HEK293T (cell line): ENCODE results near the gene NOB1.

Source experiments
- CTCF ChIA-PET: fragments of 350-600 bp; formaldehyde crosslinking; extraction: SDS; loops from one replicate; lab custom pipeline; 2021; ENCODE audit warnings: antibody characterized with exemption, inconsistent platforms; lab: Yijun Ruan, JAX
- POLR2A ChIA-PET: fragments of 350-600 bp; formaldehyde crosslinking; extraction: SDS; loops from one replicate; lab custom pipeline; 2020; ENCODE audit warnings: antibody characterized with exemption, inconsistent platforms; lab: Yijun Ruan, JAX
- DNase-seq: peaks from one replicate; pipeline ENCODE4 v3.0.0; 2012; ENCODE audit warnings: mixed read lengths; ENCODE audit errors: extremely low spot score
- ARNT ChIP-seq: fragments of 450-650 bp; IDR thresholded peaks from 2 replicates; pipeline ENCODE4 v1.6.1; 2017; ENCODE audit warnings: mild to moderate bottlenecking
- BHLHE40 ChIP-seq: fragments of 450-650 bp; IDR thresholded peaks from 2 replicates; pipeline ENCODE4 v1.6.1; 2016; ENCODE audit warnings: mild to moderate bottlenecking, moderate library complexity, borderline replicate concordance
- CTBP1 ChIP-seq: fragments of 450-650 bp; IDR thresholded peaks from 2 replicates; pipeline ENCODE4 v1.6.1; 2016; ENCODE audit warnings: borderline replicate concordance
- ELF4 ChIP-seq: fragments of 450-650 bp; IDR thresholded peaks from 2 replicates; pipeline ENCODE4 v1.6.1; 2017; ENCODE audit warnings: antibody characterized with exemption
- FOXA1 ChIP-seq: fragments of 450-650 bp; IDR thresholded peaks from 2 replicates; pipeline ENCODE4 v1.6.1; 2016; ENCODE audit warnings: mild to moderate bottlenecking
- FOXK2 ChIP-seq: fragments of 450-650 bp; IDR thresholded peaks from 2 replicates; pipeline ENCODE4 v1.6.1; 2016; ENCODE audit warnings: mild to moderate bottlenecking
- FOXM1 ChIP-seq: fragments of 450-650 bp; IDR thresholded peaks from 2 replicates; pipeline ENCODE4 v1.6.1; 2017; ENCODE audit warnings: mild to moderate bottlenecking, borderline replicate concordance
- HDGF ChIP-seq: fragments of 450-650 bp; IDR thresholded peaks from 2 replicates; pipeline ENCODE4 v1.6.1; 2017; ENCODE audit warnings: antibody characterized with exemption, borderline replicate concordance
- L3MBTL2 ChIP-seq: fragments of 450-650 bp; conservative IDR thresholded peaks from 2 replicates; pipeline ENCODE4 v1.6.1; 2016; ENCODE audit warnings: mild to moderate bottlenecking
- LEF1 ChIP-seq: fragments of 450-650 bp; IDR thresholded peaks from 2 replicates; pipeline ENCODE4 v1.6.1; 2017; ENCODE audit warnings: mild to moderate bottlenecking, borderline replicate concordance
- NFRKB ChIP-seq: fragments of 450-650 bp; IDR thresholded peaks from 2 replicates; pipeline ENCODE4 v1.6.1; 2016; ENCODE audit warnings: mild to moderate bottlenecking, moderate library complexity
- PKNOX1 ChIP-seq: fragments of 450-650 bp; IDR thresholded peaks from 2 replicates; pipeline ENCODE4 v1.6.1; 2016
- SP1 ChIP-seq: fragments of 450-650 bp; IDR thresholded peaks from 2 replicates; pipeline ENCODE4 v1.6.1; 2017
- SUZ12 ChIP-seq: fragments of 450-650 bp; IDR thresholded peaks from 2 replicates; pipeline ENCODE4 v1.6.1; 2016; ENCODE audit warnings: mild to moderate bottlenecking
- TARDBP ChIP-seq: fragments of 450-650 bp; IDR thresholded peaks from 2 replicates; pipeline ENCODE4 v1.6.1; 2016
- ZNF384 ChIP-seq: fragments of 450-650 bp; IDR thresholded peaks from 2 replicates; pipeline ENCODE4 v1.6.1; 2016

Gene NOB1

GRCh38 chr16:69748694-69749345 is 5.9 kb downstream of the NOB1 start:
- CTCF ChIA-PET = no interaction called here
- TF ChIP-seq ELF4 (no peak), NFRKB (no peak), HDGF (no peak), SUZ12 (no peak), BHLHE40 (no peak), FOXK2 (no peak), PKNOX1 (no peak), FOXA1 (no peak), CTBP1 (no peak)
- no peak for DNase-seq
- POLR2A ChIA-PET = no interaction called here

- TF ChIP-seq ARNT (no peak), NFRKB (no peak), L3MBTL2 (no peak), FOXA1 (no peak), SP1 (no peak), PKNOX1 (no peak), SUZ12 (no peak), CTBP1 (no peak)
- ChIA-PET POLR2A (no interaction called here), CTCF (no interaction called here)
- DNase-seq = no peak
Observed at GRCh38 chr16:69747115-69747514, 7.6 kb downstream of the NOB1 start.

DNA sequence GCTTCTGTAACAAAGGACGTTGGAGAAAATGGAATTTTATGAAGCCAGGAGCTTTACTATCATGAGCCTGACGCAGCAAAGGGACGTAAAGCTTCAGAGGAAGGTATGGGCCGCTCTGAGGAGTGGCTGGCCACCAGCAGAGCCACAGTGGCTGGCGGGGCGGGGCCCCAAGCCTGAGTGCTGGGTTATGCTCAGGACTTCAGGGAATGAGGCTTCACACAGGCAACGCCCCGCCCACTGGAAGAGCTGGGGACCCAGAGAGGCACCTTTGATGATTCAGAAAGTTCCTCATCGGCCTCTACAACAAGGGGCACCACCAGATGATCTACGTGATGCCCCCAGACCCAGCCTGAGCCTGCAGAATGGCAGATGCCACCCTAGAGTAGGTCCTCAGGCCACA is 8.8 kb downstream of the NOB1 start:
- TF ChIP-seq L3MBTL2 (no peak), ARNT (no peak), TARDBP (no peak), HDGF (no peak)
- no peak for DNase-seq
- ChIA-PET POLR2A (interaction anchor here (1.3 kb wide), 1 partner anchor 9 kb away, joined by 8 read pairs; the partner anchor contains the start of gene NOB1), CTCF (no interaction called here)

GRCh38 chr16:69745232-69745612 is 9.5 kb downstream of the NOB1 start:
- POLR2A ChIA-PET = interaction anchor here (1.3 kb wide), 1 partner anchor 9 kb away, joined by 8 read pairs; the partner anchor contains the start of gene NOB1
- CTCF ChIA-PET = no interaction called here
- no peak for DNase-seq
- TF ChIP-seq L3MBTL2 = no peak

DNA sequence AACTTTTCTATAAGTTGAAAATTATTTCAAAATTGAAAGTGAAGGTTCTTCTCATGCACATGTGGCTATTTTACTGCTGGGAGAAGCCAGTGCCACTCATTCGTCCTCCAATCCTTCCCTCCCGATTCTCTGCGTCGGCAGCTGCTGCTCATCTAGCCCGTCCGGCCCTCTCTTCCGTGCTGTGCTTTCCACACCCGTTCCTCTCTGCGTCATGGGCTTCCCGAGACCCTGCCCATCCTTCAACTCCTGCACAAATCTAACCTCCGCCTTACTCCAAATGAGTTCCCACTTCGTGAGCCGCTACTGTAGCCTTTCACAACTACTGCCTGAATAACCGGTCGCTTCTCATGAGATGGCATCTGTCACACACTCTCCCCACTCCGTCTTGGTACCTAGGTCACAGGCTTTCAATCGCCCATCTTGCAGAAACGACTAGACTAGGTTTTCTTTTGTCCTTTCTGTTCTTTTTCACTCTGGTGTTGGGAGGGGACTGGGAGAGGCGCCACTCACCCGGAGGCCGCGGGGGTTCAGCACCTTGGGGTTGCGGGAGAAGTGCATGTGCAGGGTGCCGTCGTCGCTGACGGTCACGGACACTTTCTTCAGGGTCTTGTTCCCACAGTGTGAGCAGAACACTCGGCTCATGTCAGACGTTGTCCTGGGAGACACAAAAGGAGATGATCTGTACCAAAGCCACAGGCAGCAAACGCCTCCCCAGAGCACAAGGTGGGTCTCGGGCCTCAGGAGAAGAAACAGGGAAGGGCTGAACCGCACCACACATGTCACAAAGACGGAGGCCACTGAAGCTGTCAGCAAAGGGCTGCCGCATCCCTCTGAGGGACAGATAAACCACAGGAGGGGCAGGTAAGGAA is 10.1 kb downstream of the NOB1 start:
- no peak for TF ChIP-seq BHLHE40
- TF ChIP-seq ARNT = no peak
- no peak for TF ChIP-seq PKNOX1
- no peak for TF ChIP-seq CTBP1
- TF ChIP-seq ZNF384 = no peak
- POLR2A ChIA-PET = interaction anchor here (1.3 kb wide), 1 partner anchor 10 kb away, joined by 8 read pairs; the partner anchor contains the start of gene NOB1
- no peak for DNase-seq
- CTCF ChIA-PET = no interaction called here

DNA sequence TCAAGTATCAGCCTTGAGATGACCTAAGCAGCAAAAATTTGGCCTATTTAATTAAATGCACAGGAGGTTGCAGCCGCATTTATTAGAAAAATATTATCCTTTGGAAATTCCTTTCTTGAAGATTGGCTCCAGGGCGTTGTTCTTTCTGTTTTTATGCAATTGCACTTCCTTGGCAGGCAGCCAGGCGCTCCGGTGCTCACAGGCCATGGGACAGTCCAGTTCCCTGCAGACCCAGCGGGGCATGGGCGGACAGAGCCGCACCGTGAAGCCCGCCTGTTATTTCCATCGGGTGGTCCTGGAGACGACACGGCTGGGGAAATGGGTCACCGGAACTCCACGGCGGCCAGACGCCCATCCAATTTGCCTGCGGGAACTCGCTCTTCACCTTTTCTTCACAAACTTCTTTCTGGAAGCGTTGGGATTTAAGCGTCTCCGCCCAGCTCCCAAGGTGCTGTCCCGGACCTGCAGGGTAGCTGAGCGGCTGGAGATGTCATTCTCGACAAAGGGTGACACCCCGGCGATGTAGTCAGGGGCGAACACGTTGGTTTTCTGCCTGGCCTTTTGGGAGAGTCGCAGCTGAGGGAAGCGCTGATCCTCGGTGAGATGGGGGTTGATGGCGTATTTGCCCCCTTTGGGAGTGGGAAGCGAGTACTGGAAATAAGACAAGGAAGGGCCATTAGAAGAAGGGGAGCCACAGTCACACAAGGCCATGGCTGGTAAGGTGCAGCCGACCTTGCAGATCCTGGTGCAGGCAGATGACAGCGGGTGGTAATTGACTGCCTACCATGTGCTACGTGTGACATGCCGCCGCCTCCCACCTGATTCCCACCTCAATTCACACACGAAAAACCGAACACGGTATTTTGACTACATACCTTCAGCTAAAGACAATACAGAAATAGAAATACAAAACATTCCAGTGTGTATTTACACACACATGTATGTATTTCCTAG is 12.5 kb downstream of the NOB1 start:
- no peak for DNase-seq
- CTCF ChIA-PET = interaction anchor here (0.8 kb wide), 1 partner anchor 13 kb away, joined by 4 read pairs; the partner anchor contains the start of gene NOB1

More for the DNA sequence above, 12.5 kb downstream of the NOB1 start:
- TF ChIP-seq SUZ12 = no peak
- no peak for TF ChIP-seq ZNF384
- no peak for TF ChIP-seq FOXA1
- TF ChIP-seq BHLHE40 = no peak
- TF ChIP-seq FOXK2 = no peak
- no peak for TF ChIP-seq ELF4
- TF ChIP-seq PKNOX1 = no peak
- TF ChIP-seq ARNT = no peak
- TF ChIP-seq LEF1 = no peak
- no peak for TF ChIP-seq SP1
- TF ChIP-seq L3MBTL2 = no peak
- no peak for TF ChIP-seq CTBP1
- TF ChIP-seq HDGF = no peak
- no peak for TF ChIP-seq FOXM1
- no peak for TF ChIP-seq NFRKB
- TF ChIP-seq TARDBP = no peak
- POLR2A ChIA-PET = interaction anchor here (0.9 to 1.3 kb wide), 3 partner anchors 12 to 16 kb away, joined by 3 to 4 read pairs (median 4); partner anchors contain the start of genes NOB1 and NQO1
